Panc1 (cell line): ENCODE data around the gene PGAM5. TPM values are rescaled to one million over a fixed set of nuclear protein-coding genes. Genes with fewer than 3 reads are reported as not detected.

Experiments
- ATAC-seq: fragments of 200-7000 bp; cut with Tn5 transposase; 2 replicates; pipeline ENCODE4 v1.9.1; 2020; ENCODE audit warnings: mild to moderate bottlenecking, moderate library complexity
- BruUV-seq: library from RNA; stranded (reverse); fragments of 400-500 nt; replicated peaks from 2 replicates; lab custom pipeline; 2021; lab: Mats Ljungman, UMichigan
- CTCF ChIA-PET: fragments of 300-600 bp; sonication (Branson Sonifier 250); formaldehyde crosslinking; loops from one replicate; lab custom pipeline; 2022; ENCODE audit warnings: antibody characterized with exemption; lab: Charles Lee
- POLR2A ChIA-PET: fragments of 300-600 bp; sonication (Branson Sonifier 250); formaldehyde crosslinking; loops from one replicate; lab custom pipeline; 2022; ENCODE audit warnings: antibody characterized with exemption; lab: Charles Lee
- DNase-seq: peaks from one replicate; pipeline ENCODE4 v3.0.0-alpha.2; 2010; ENCODE audit warnings: low read depth, low spot score
- H3K27ac ChIP-seq: 2 replicates; pipeline ENCODE4 v1.5.1; 2011; ENCODE audit warnings: mild to moderate bottlenecking, low read length, inconsistent platforms
- H3K27me3 ChIP-seq: fragments of 200-500 bp; sonication (Bioruptor generic); 2 replicates; pipeline ENCODE4 v1.6.0; 2014; ENCODE audit warnings: low read length, inconsistent platforms; ENCODE audit not compliant: control insufficient read depth, insufficient read depth
- H3K36me3 ChIP-seq: fragments of 200-500 bp; sonication (Bioruptor generic); 2 replicates; pipeline ENCODE4 v1.5.1; 2014; ENCODE audit warnings: inconsistent platforms, mild to moderate bottlenecking, low read length, moderate library complexity; ENCODE audit not compliant: control insufficient read depth, insufficient read depth
- H3K4me1 ChIP-seq: 2 replicates; pipeline ENCODE4 v1.5.1; 2011; ENCODE audit warnings: inconsistent platforms, mild to moderate bottlenecking, low read length, moderate library complexity; ENCODE audit not compliant: control insufficient read depth, insufficient read depth
- H3K4me3 ChIP-seq, 2 experiments: 2 replicates each; pipeline ENCODE4 v1.5.1; 2011 to 2012; ENCODE audit warnings: low read depth in 2 of 2, low read length in 2 of 2, mild to moderate bottlenecking in 2 of 2, inconsistent platforms in 1 of 2, moderate library complexity in 1 of 2
- H3K9me3 ChIP-seq: fragments of 200-500 bp; sonication (Bioruptor generic); 2 replicates; pipeline ENCODE4 v1.5.1; 2014; ENCODE audit warnings: low read depth, mild to moderate bottlenecking, inconsistent platforms, low read length, moderate library complexity; ENCODE audit not compliant: control insufficient read depth, insufficient read depth
- POLR2AphosphoS5 ChIP-seq: IDR thresholded peaks from 2 replicates; pipeline ENCODE4 v1.6.1; 2012; ENCODE audit warnings: mild to moderate bottlenecking, low read depth, low read length, moderate library complexity
- SIN3A ChIP-seq: IDR thresholded peaks from 2 replicates; pipeline ENCODE4 v1.6.1; 2012; ENCODE audit warnings: low read depth, mild to moderate bottlenecking, low read length, moderate library complexity, borderline replicate concordance; ENCODE audit not compliant: insufficient read depth
- TCF7L2 ChIP-seq: IDR thresholded peaks from 2 replicates; pipeline ENCODE4 v1.6.1; 2011; ENCODE audit warnings: mild to moderate bottlenecking, low read depth, low read length, inconsistent platforms
- in situ Hi-C: cut with HindIII; loops from 2 replicates; pipeline ENCODE4 v1.10.0; 2016; ENCODE audit warnings: low sequenced_read_pairs, low pct_unique_long_range_greater_than_20kb
- intact Hi-C: fragments of 100-400 bp; cut with micrococcal nuclease; formaldehyde crosslinking; loops from one replicate; pipeline ENCODE4 v1.10.0; 2022; ENCODE audit not compliant: unreplicated experiment
- total RNA-seq: library from RNA; stranded (reverse); gene quantifications from one replicate; pipeline ENCODE4 v1.2.1, GENCODE V29; 2021; ENCODE audit not compliant: unreplicated experiment
- TF ChIP-seq, protein P1 (sequence below): fragments of 450-650 bp; IDR thresholded peaks from 2 replicates; pipeline ENCODE4 v1.5.1; 2017; ENCODE audit warnings: mild to moderate bottlenecking
- TF ChIP-seq, protein P2 (sequence below), 2 experiments: IDR thresholded peaks; 2 replicates each; pipeline ENCODE4 v1.6.1; 2011 to 2012; ENCODE audit warnings: low read depth in 2 of 2, control low read depth in 1 of 2, low read length in 1 of 2, mild to moderate bottlenecking in 1 of 2, moderate library complexity in 1 of 2; ENCODE audit not compliant: insufficient read depth in 1 of 2

PGAM5 gene
- total RNA-seq, 1 experiment from 2014 or later = 116 TPM

GRCh38 chr12:132700212-132700822 is 10.3 kb upstream of the PGAM5 start:
- Histone ChIP-seq H3K4me1 (peaks cover 3% of the 10 kb centered on the region; the same call in 1 of the 2 replicates), H3K4me3 (no peak overlapping the region), H3K27me3 (no peaks in the 10 kb centered on the region), H3K27ac (no peak overlapping the region), H3K9me3 (no peaks in the 10 kb centered on the region), H3K36me3 (peaks cover 3% of the 10 kb centered on the region; the same call in 1 of the 2 replicates)
- in situ Hi-C loops = no loop called here
- ATAC-seq (peak; percentile 59), DNase-seq (peak; percentile 41)
- ChIA-PET POLR2A (interaction anchor here (0.6 kb wide), 1 partner anchor 1145 kb away, joined by 3 read pairs; no protein-coding TSS in a partner anchor), CTCF (no interaction called here)
- TF ChIP-seq, protein P1, sequence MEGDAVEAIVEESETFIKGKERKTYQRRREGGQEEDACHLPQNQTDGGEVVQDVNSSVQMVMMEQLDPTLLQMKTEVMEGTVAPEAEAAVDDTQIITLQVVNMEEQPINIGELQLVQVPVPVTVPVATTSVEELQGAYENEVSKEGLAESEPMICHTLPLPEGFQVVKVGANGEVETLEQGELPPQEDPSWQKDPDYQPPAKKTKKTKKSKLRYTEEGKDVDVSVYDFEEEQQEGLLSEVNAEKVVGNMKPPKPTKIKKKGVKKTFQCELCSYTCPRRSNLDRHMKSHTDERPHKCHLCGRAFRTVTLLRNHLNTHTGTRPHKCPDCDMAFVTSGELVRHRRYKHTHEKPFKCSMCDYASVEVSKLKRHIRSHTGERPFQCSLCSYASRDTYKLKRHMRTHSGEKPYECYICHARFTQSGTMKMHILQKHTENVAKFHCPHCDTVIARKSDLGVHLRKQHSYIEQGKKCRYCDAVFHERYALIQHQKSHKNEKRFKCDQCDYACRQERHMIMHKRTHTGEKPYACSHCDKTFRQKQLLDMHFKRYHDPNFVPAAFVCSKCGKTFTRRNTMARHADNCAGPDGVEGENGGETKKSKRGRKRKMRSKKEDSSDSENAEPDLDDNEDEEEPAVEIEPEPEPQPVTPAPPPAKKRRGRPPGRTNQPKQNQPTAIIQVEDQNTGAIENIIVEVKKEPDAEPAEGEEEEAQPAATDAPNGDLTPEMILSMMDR = no peak
- TF ChIP-seq POLR2AphosphoS5 (no peak), TCF7L2 (no peak), SIN3A (no peak)
- TF ChIP-seq, protein P2, sequence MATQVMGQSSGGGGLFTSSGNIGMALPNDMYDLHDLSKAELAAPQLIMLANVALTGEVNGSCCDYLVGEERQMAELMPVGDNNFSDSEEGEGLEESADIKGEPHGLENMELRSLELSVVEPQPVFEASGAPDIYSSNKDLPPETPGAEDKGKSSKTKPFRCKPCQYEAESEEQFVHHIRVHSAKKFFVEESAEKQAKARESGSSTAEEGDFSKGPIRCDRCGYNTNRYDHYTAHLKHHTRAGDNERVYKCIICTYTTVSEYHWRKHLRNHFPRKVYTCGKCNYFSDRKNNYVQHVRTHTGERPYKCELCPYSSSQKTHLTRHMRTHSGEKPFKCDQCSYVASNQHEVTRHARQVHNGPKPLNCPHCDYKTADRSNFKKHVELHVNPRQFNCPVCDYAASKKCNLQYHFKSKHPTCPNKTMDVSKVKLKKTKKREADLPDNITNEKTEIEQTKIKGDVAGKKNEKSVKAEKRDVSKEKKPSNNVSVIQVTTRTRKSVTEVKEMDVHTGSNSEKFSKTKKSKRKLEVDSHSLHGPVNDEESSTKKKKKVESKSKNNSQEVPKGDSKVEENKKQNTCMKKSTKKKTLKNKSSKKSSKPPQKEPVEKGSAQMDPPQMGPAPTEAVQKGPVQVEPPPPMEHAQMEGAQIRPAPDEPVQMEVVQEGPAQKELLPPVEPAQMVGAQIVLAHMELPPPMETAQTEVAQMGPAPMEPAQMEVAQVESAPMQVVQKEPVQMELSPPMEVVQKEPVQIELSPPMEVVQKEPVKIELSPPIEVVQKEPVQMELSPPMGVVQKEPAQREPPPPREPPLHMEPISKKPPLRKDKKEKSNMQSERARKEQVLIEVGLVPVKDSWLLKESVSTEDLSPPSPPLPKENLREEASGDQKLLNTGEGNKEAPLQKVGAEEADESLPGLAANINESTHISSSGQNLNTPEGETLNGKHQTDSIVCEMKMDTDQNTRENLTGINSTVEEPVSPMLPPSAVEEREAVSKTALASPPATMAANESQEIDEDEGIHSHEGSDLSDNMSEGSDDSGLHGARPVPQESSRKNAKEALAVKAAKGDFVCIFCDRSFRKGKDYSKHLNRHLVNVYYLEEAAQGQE (IDR thresholded peaks at IDR 0.05; ENCODE audit: insufficient read depth in 1 of 2, low read depth in 2 of 2, low read length in 1 of 2) = no peak
- no TSS peak for BruUV-seq
- intact Hi-C loops = no loop called here

- intact Hi-C loops = no loop called here
- H3K27ac ChIP-seq = no peak overlapping the region
- H3K27me3 ChIP-seq = no peaks in the 10 kb centered on the region
- in situ Hi-C loops = no loop called here
- CTCF ChIA-PET = no interaction called here
- no peak overlapping the region for H3K4me3 ChIP-seq
- DNase-seq (no peak), ATAC-seq (peak; percentile 74)
- POLR2A ChIA-PET = no interaction called here
- no TSS peak for BruUV-seq
- no peaks in the 10 kb centered on the region for H3K9me3 ChIP-seq
- H3K4me1 ChIP-seq = peaks cover 3% of the 10 kb centered on the region; the same call in 1 of the 2 replicates
- TF ChIP-seq TCF7L2 (no peak), SIN3A (no peak), POLR2AphosphoS5 (no peak)
- TF ChIP-seq, protein P1 = no peak
- TF ChIP-seq, protein P2 (IDR thresholded peaks at IDR 0.05; ENCODE audit: insufficient read depth in 1 of 2, low read depth in 2 of 2, low read length in 1 of 2) = no peak
- no peaks in the 10 kb centered on the region for H3K36me3 ChIP-seq
These were observed 8.0 kb upstream of the PGAM5 start for GRCh38 chr12:132702640-132703039.
